HUES48 (cell line): Measurements from ENCODE around the gene HSPBP1.

Source experiments
- H3K27ac ChIP-seq: one replicate; pipeline ENCODE4 v1.7.0; 2013; ENCODE audit warnings: low read depth, low read length, inconsistent platforms
- H3K27me3 ChIP-seq: 2 replicates; pipeline ENCODE4 v1.6.1; 2013; ENCODE audit warnings: mild to moderate bottlenecking, low read length; ENCODE audit not compliant: control insufficient read depth, insufficient read depth
- H3K36me3 ChIP-seq: 2 replicates; pipeline ENCODE4 v1.6.1; 2013; ENCODE audit warnings: low read length; ENCODE audit not compliant: control insufficient read depth, insufficient read depth
- H3K4me1 ChIP-seq: 2 replicates; pipeline ENCODE4 v1.6.1; 2013; ENCODE audit warnings: mild to moderate bottlenecking, low read length; ENCODE audit not compliant: control insufficient read depth, insufficient read depth
- H3K4me3 ChIP-seq: 2 replicates; pipeline ENCODE4 v1.5.1; 2013; ENCODE audit warnings: mild to moderate bottlenecking, low read depth, low read length
- H3K9ac ChIP-seq: 2 replicates; pipeline ENCODE4 v1.6.1; 2013; ENCODE audit warnings: mild to moderate bottlenecking, low read depth, low read length, moderate library complexity
- H3K9me3 ChIP-seq: 2 replicates; pipeline ENCODE4 v1.6.1; 2013; ENCODE audit warnings: low read length; ENCODE audit not compliant: control insufficient read depth, insufficient read depth

The HSPBP1 gene

DNA sequence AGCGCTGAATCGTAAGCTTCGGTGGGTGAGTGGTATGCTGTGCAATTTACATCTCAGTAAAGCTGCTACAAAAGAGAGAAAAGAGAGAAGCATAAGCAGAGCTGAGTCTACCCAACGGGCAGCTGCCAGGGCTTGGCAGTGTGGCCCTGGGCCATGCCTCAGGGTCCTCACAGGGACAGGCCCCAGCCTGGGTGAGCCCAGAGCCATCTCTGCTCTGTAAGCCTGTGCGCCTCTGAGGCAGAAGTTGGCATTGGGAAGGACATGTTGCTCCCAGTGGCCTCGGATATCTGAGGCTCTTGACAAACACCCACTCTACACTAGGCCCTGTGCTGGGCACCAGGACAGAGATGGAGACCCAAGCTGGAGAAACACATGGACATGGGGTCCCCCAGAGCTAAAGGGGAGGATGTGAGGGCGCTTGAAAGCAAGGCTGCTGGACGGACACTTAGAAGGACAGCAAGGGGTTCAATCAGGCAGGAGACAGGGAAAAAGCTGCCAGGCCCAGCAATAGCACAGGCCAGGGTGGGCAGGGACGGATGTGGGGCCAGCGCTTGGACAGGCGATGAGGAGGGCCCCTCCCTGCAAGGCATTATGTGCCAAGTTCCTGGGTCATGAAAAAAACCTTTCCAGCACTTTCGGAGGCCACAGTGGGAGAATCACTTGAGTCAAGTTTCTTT is 35.8 kb downstream of the HSPBP1 start:
- H3K27ac ChIP-seq: no peak overlapping the region
- H3K36me3 ChIP-seq: peaks cover 77% of the 10 kb centered on the region
- no peaks in the 10 kb centered on the region for H3K4me1 ChIP-seq
- H3K27me3 ChIP-seq: no peaks in the 10 kb centered on the region
- no peak overlapping the region for H3K4me3 ChIP-seq
- H3K9me3 ChIP-seq: no peaks in the 10 kb centered on the region
- no peak overlapping the region for H3K9ac ChIP-seq

- Histone ChIP-seq H3K9me3 (no peaks in the 10 kb centered on the region), H3K36me3 (peaks cover 92% of the 10 kb centered on the region), H3K27ac (no peak overlapping the region), H3K4me1 (no peaks in the 10 kb centered on the region), H3K9ac (no peak overlapping the region), H3K27me3 (no peaks in the 10 kb centered on the region), H3K4me3 (no peak overlapping the region)
Measured at GRCh38 chr19:55242517-55242916, 37.4 kb downstream of the HSPBP1 start.

- Histone ChIP-seq H3K9me3 (no peaks in the 10 kb centered on the region), H3K4me1 (no peaks in the 10 kb centered on the region), H3K36me3 (peaks cover 93% of the 10 kb centered on the region), H3K27ac (no peak overlapping the region), H3K9ac (no peak overlapping the region), H3K4me3 (no peak overlapping the region), H3K27me3 (no peaks in the 10 kb centered on the region)
Measured at GRCh38 chr19:55241935-55242464, 37.9 kb downstream of the HSPBP1 start.

DNA sequence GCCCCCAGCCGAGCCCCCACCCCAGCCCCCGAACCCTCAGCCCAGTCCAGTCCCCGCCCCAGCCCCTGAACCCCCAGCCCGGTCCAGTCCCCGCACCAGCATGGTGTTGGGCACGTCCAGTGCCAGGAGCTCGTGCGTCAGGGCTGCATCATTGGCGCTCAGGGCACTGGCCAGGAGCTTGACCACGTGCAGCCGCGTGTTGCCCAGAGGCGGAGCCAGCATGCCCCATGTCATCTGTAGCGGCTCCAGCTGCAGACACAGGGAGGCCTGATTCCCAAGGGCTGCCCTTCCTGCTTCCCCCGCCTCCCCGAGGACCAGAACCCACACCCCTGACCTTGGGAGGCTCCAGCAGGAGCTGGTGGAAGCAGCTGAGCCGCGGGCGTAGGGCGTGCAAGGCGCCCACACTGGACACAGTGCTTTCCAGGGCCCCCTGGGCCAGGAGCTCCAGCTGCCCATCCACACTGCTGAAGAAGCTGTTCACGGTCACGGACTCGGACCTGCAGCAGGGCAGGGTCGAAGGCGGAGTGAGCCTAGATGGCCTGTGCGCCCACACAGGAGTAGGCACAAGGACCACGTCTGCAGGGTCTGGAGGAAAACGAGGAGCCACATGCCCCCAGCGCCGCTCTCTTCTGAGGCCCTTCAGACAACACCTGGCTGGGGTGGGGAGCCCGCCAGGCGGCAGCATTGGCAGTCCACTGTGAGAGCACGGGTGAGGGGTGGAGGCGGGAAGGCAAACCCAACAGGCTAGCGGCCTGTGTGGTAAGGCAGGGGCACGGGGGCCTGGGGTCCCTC is 38.6 kb downstream of the HSPBP1 start:
- Histone ChIP-seq H3K36me3 (peaks cover 93% of the 10 kb centered on the region), H3K9ac (no peak overlapping the region)

GRCh38 chr19:55240713-55241020 is 39.2 kb downstream of the HSPBP1 start:
- Histone ChIP-seq H3K9me3 (no peaks in the 10 kb centered on the region), H3K27ac (no peak overlapping the region), H3K4me1 (no peaks in the 10 kb centered on the region), H3K27me3 (no peaks in the 10 kb centered on the region), H3K4me3 (no peak overlapping the region), H3K36me3 (peaks cover 92% of the 10 kb centered on the region), H3K9ac (no peak overlapping the region)

More for the DNA sequence above, 38.6 kb downstream of the HSPBP1 start:
- Histone ChIP-seq H3K27me3 (no peaks in the 10 kb centered on the region), H3K4me1 (no peaks in the 10 kb centered on the region), H3K9me3 (no peaks in the 10 kb centered on the region), H3K4me3 (no peak overlapping the region), H3K27ac (no peak overlapping the region)

- Histone ChIP-seq H3K4me3 (no peak overlapping the region), H3K27ac (no peak overlapping the region), H3K4me1 (no peaks in the 10 kb centered on the region), H3K27me3 (no peaks in the 10 kb centered on the region), H3K9me3 (no peaks in the 10 kb centered on the region), H3K36me3 (peaks cover 89% of the 10 kb centered on the region), H3K9ac (no peak overlapping the region)
Measured at GRCh38 chr19:55239004-55239403, 40.9 kb downstream of the HSPBP1 start.

GRCh38 chr19:55238030-55238429 is 41.9 kb downstream of the HSPBP1 start:
- H3K4me1 ChIP-seq: no peaks in the 10 kb centered on the region
- H3K36me3 ChIP-seq: peaks cover 88% of the 10 kb centered on the region
- no peak overlapping the region for H3K4me3 ChIP-seq
- no peak overlapping the region for H3K9ac ChIP-seq
- H3K27me3 ChIP-seq: no peaks in the 10 kb centered on the region
- H3K9me3 ChIP-seq: no peaks in the 10 kb centered on the region
- no peak overlapping the region for H3K27ac ChIP-seq

- no peak overlapping the region for H3K9ac ChIP-seq
- no peaks in the 10 kb centered on the region for H3K4me1 ChIP-seq
- no peaks in the 10 kb centered on the region for H3K27me3 ChIP-seq
- H3K4me3 ChIP-seq: no peak overlapping the region
- peaks cover 69% of the 10 kb centered on the region for H3K36me3 ChIP-seq
- H3K9me3 ChIP-seq: no peaks in the 10 kb centered on the region
- H3K27ac ChIP-seq: no peak overlapping the region
Measured at GRCh38 chr19:55232986-55233385, 46.9 kb downstream of the HSPBP1 start.

DNA sequence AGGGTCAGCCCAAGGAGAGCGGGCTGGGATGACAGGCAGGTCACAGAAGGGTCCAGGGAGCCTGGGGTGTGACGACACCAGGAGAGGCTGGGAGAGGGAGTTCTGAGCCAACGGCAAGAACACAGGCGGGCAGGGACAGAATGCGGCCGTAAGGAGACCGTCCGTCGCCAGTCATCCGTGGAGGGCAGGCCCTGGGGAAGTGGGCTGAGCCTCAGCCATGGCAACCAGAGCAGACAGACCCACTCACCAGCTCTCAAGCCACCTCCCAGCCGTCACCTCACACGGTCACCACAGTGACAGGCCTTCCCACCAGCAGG is 47.7 kb downstream of the HSPBP1 start:
- H3K4me3 ChIP-seq: no peak overlapping the region
- no peaks in the 10 kb centered on the region for H3K4me1 ChIP-seq
- peaks cover 68% of the 10 kb centered on the region for H3K36me3 ChIP-seq
- H3K27me3 ChIP-seq: no peaks in the 10 kb centered on the region
- H3K9ac ChIP-seq: no peak overlapping the region
- no peaks in the 10 kb centered on the region for H3K9me3 ChIP-seq
- no peak overlapping the region for H3K27ac ChIP-seq

- Histone ChIP-seq H3K4me3 (no peak overlapping the region), H3K9me3 (no peaks in the 10 kb centered on the region), H3K9ac (no peak overlapping the region), H3K36me3 (peaks cover 64% of the 10 kb centered on the region), H3K4me1 (no peaks in the 10 kb centered on the region), H3K27me3 (no peaks in the 10 kb centered on the region), H3K27ac (no peak overlapping the region)
Measured at GRCh38 chr19:55231391-55232285, 48.3 kb downstream of the HSPBP1 start.

GRCh38 chr19:55230780-55231179 is 49.1 kb downstream of the HSPBP1 start:
- Histone ChIP-seq H3K4me1 (no peaks in the 10 kb centered on the region), H3K4me3 (no peak overlapping the region), H3K9ac (no peak overlapping the region), H3K27me3 (no peaks in the 10 kb centered on the region), H3K9me3 (no peaks in the 10 kb centered on the region), H3K27ac (no peak overlapping the region), H3K36me3 (peaks cover 61% of the 10 kb centered on the region)
